ENCODE measurements around the gene STAT4.

DNA sequence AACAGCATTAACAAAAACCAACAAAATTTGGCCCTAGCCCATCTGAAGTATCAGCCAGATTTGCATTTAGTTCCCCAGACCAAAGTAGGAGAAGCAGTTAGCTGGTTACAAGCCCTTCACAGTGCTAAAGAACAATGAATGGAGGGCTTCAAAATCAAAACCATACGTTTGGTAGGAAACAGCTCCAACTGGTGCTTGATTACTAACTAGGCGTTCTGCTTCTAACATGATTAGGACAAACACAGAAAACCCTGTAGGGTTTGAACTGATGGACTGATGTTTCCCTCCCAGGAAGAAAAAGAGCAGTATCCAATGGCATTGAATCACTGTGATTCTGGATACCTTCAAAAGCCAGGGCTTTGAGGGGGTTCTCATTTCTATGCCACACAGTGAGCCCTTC, 20.5 kb upstream of the STAT4 start:
- TF ChIP-seq, protein P1, sequence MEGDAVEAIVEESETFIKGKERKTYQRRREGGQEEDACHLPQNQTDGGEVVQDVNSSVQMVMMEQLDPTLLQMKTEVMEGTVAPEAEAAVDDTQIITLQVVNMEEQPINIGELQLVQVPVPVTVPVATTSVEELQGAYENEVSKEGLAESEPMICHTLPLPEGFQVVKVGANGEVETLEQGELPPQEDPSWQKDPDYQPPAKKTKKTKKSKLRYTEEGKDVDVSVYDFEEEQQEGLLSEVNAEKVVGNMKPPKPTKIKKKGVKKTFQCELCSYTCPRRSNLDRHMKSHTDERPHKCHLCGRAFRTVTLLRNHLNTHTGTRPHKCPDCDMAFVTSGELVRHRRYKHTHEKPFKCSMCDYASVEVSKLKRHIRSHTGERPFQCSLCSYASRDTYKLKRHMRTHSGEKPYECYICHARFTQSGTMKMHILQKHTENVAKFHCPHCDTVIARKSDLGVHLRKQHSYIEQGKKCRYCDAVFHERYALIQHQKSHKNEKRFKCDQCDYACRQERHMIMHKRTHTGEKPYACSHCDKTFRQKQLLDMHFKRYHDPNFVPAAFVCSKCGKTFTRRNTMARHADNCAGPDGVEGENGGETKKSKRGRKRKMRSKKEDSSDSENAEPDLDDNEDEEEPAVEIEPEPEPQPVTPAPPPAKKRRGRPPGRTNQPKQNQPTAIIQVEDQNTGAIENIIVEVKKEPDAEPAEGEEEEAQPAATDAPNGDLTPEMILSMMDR (IDR thresholded peaks at IDR 0.05 in 4 of 5, conservative IDR thresholded peaks at IDR 0.05 in 1 of 5), result no peak
- TF ChIP-seq POLR2A (IDR thresholded peaks at IDR 0.05), result no peak

All from gastrocnemius medialis (tissue), 4 donors.